OCI-LY7 (cell line): ENCODE measurements around the gene HBG2. TPM values are rescaled to one million over a fixed set of nuclear protein-coding genes. Genes with fewer than 3 reads are reported as not detected.
"Not testable (repeated sequence)": the region's sequence is repeated elsewhere in the genome, so short reads cannot be mapped to it uniquely, and the experiment has no call there.

Experiments
- BruUV-seq: library from RNA; stranded (reverse); fragments of 400-500 nt; replicated peaks from 2 replicates; lab custom pipeline; 2021; lab: Mats Ljungman, UMichigan
- CTCF ChIA-PET: fragments of 300-600 bp; sonication (Branson Sonifier 250); formaldehyde crosslinking; loops from one replicate; lab custom pipeline; 2022; ENCODE audit warnings: antibody characterized with exemption; ENCODE audit not compliant: unreplicated experiment; lab: Charles Lee
- POLR2A ChIA-PET: fragments of 300-600 bp; sonication (Branson Sonifier 250); formaldehyde crosslinking; loops from one replicate; lab custom pipeline; 2022; ENCODE audit warnings: antibody characterized with exemption; lab: Charles Lee
- DNase-seq: peaks from one replicate; pipeline ENCODE4 v3.0.0-alpha.2; 2015; ENCODE audit warnings: low spot score
- H2AFZ ChIP-seq: fragments of 200-600 bp; sonication (generic), shearing (Covaris generic); 2 replicates; pipeline ENCODE4 v1.6.1; 2014; ENCODE audit warnings: mild to moderate bottlenecking, antibody characterized with exemption, low read length, moderate library complexity
- H3K27ac ChIP-seq: fragments of 200-600 bp; sonication (generic); 2 replicates; pipeline ENCODE4 v1.5.1; 2014; ENCODE audit warnings: mixed run types, low read depth, mild to moderate bottlenecking, moderate library complexity, low read length, inconsistent platforms; ENCODE audit not compliant: poor library complexity, severe bottlenecking
- H3K36me3 ChIP-seq: fragments of 200-600 bp; sonication (generic); 2 replicates; pipeline ENCODE4 v1.6.1; 2014; ENCODE audit warnings: mild to moderate bottlenecking, antibody characterized with exemption, low read length, moderate library complexity, mixed read lengths; ENCODE audit not compliant: insufficient read depth
- H3K4me1 ChIP-seq: fragments of 200-600 bp; sonication (generic); 2 replicates; pipeline ENCODE4 v1.5.1; 2014; ENCODE audit warnings: mild to moderate bottlenecking, low read length; ENCODE audit not compliant: insufficient read depth, poor library complexity, severe bottlenecking
- H3K4me2 ChIP-seq: fragments of 200-600 bp; sonication (generic); 2 replicates; pipeline ENCODE4 v1.6.1; 2014; ENCODE audit warnings: mild to moderate bottlenecking, low read length
- H3K4me3 ChIP-seq: fragments of 200-600 bp; sonication (generic); 2 replicates; pipeline ENCODE4 v1.5.1; 2014; ENCODE audit warnings: mild to moderate bottlenecking, low read depth, low read length; ENCODE audit not compliant: poor library complexity, severe bottlenecking
- H3K79me2 ChIP-seq: fragments of 200-600 bp; sonication (generic); 2 replicates; pipeline ENCODE4 v1.6.1; 2016; ENCODE audit warnings: low read depth, mild to moderate bottlenecking, low read length, moderate library complexity, mixed read lengths; ENCODE audit not compliant: insufficient read depth
- H3K9me2 ChIP-seq: fragments of 200-600 bp; sonication (generic); 2 replicates; pipeline ENCODE4 v1.6.1; 2016; ENCODE audit warnings: mild to moderate bottlenecking, low read length, mixed read lengths; ENCODE audit not compliant: insufficient read depth
- H3K9me3 ChIP-seq: fragments of 200-600 bp; sonication (generic); 2 replicates; pipeline ENCODE4 v1.6.1; 2014; ENCODE audit warnings: mild to moderate bottlenecking, mixed run types, low read length, mixed read lengths
- H4K20me1 ChIP-seq: fragments of 200-600 bp; sonication (generic); 2 replicates; pipeline ENCODE4 v1.6.1; 2014; ENCODE audit warnings: mild to moderate bottlenecking, antibody characterized with exemption, low read length, moderate library complexity, mixed read lengths; ENCODE audit not compliant: insufficient read depth
- EZH2phosphoT487 ChIP-seq: fragments of 200-600 bp; sonication (generic); IDR thresholded peaks from 2 replicates; pipeline ENCODE4 v1.6.1; 2018; ENCODE audit warnings: low read depth, borderline replicate concordance, mild to moderate bottlenecking, mixed run types, antibody characterized with exemption, low read length, moderate library complexity, mixed read lengths
- intact Hi-C: fragments of 100-400 bp; cut with micrococcal nuclease; formaldehyde crosslinking; loops from one replicate; pipeline ENCODE4 v1.10.0; 2022; ENCODE audit not compliant: unreplicated experiment
- total RNA-seq, 2 experiments: library from RNA; depleted of rRNA in 1 of 2; stranded (reverse); fragments of >200 nt in 1 of 2; shearing (Covaris generic) in 1 of 2; gene quantifications; 2 replicates each; pipeline ENCODE4 v1.2.3, GENCODE V29; 2014 to 2022
- TF ChIP-seq, protein P1 (sequence below): fragments of 200-600 bp; sonication (generic); conservative IDR thresholded peaks from 2 replicates; pipeline ENCODE4 v1.5.1; 2014; ENCODE audit warnings: mild to moderate bottlenecking, antibody characterized with exemption, low read length, moderate library complexity, mixed read lengths

The HBG2 gene
- total RNA-seq, 2 experiments from 2014 or later, result not detected

DNA sequence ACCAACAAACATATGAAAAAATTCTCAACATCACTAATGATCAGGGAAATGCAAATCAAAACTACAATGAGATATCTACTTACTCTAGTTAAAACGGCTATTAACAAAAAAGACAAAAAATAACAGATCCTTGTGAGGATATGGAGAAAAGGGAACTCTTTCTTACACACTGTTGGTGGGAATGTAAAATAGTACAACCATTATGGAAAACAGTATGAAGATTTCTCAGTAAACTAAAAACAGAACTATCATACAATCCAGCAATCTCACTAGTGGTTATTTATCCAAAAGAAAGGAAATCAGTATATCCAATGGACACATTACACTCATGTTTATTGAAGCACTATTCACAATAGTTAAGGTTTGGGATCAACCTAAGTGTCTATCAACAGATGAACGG, 11.3 kb upstream of the HBG2 start:
- TF ChIP-seq, protein P1, sequence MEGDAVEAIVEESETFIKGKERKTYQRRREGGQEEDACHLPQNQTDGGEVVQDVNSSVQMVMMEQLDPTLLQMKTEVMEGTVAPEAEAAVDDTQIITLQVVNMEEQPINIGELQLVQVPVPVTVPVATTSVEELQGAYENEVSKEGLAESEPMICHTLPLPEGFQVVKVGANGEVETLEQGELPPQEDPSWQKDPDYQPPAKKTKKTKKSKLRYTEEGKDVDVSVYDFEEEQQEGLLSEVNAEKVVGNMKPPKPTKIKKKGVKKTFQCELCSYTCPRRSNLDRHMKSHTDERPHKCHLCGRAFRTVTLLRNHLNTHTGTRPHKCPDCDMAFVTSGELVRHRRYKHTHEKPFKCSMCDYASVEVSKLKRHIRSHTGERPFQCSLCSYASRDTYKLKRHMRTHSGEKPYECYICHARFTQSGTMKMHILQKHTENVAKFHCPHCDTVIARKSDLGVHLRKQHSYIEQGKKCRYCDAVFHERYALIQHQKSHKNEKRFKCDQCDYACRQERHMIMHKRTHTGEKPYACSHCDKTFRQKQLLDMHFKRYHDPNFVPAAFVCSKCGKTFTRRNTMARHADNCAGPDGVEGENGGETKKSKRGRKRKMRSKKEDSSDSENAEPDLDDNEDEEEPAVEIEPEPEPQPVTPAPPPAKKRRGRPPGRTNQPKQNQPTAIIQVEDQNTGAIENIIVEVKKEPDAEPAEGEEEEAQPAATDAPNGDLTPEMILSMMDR, result no peak
- no peak for TF ChIP-seq EZH2phosphoT487
- H3K9me3 ChIP-seq, result no peaks in the 10 kb centered on the region
- no peaks in the 10 kb centered on the region for H3K36me3 ChIP-seq
- H4K20me1 ChIP-seq, result no peaks in the 10 kb centered on the region
- H3K9me2 ChIP-seq, result no peaks in the 10 kb centered on the region
- H3K79me2 ChIP-seq, result no peaks in the 10 kb centered on the region
- no peak overlapping the region for H3K27ac ChIP-seq
- POLR2A ChIA-PET, result no interaction called here
- no peak for DNase-seq
- BruUV-seq, result no TSS peak
- intact Hi-C loops, result no loop called here
- no peak overlapping the region for H3K4me3 ChIP-seq
- CTCF ChIA-PET, result no interaction called here
- H3K4me2 ChIP-seq, result no peak overlapping the region
- H3K4me1 ChIP-seq, result no peaks in the 10 kb centered on the region
- H2AFZ ChIP-seq, result no peak overlapping the region

DNA sequence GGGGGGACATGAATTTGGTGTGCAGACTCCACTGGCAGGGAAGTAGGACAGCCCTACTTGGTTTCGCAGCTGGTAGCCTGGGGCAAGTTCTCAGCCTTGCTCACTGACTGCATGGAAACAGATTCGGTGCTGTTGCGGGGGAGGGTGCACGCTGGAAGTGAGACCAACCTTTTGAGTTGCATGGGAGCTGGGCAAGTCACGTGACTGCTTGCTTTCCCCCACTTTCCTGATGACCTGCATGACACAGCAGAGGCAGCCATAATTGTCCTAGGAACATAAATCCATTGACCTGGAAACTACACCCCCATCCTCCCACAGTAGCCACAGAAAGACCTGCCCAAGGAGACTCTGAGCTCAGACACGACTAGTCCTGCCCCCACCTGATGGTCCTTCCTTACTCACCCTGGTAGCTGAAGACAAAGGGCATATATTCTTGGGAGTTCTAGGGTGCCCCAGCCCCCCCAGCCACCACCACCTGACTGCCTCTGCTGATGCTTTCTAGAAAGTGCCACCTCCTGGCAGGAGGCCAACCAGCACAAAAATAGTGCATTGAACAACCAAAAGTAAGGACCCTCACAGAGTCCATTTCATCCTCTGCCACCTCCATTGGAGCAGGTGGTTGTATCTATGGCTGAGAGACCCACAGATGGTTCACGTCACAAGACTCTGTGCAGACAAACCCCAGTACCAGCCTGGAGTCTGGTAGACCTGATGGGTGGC, 4.1 kb upstream of the HBG2 start:
- no TSS peak for BruUV-seq
- H3K4me1 ChIP-seq, result no peaks in the 10 kb centered on the region
- no peaks in the 10 kb centered on the region for H4K20me1 ChIP-seq
- no peak overlapping the region for H3K4me3 ChIP-seq
- no peaks in the 10 kb centered on the region for H3K9me3 ChIP-seq
- ChIA-PET POLR2A (no interaction called here), CTCF (no interaction called here)
- no peak overlapping the region for H2AFZ ChIP-seq
- DNase-seq, result no peak
- no peak overlapping the region for H3K27ac ChIP-seq
- no peak overlapping the region for H3K4me2 ChIP-seq
- no peak for TF ChIP-seq EZH2phosphoT487
- TF ChIP-seq, protein P1, result no peak
- H3K36me3 ChIP-seq, result no peaks in the 10 kb centered on the region
- no peaks in the 10 kb centered on the region for H3K79me2 ChIP-seq
- no peaks in the 10 kb centered on the region for H3K9me2 ChIP-seq
- intact Hi-C loops, result no loop called here

DNA sequence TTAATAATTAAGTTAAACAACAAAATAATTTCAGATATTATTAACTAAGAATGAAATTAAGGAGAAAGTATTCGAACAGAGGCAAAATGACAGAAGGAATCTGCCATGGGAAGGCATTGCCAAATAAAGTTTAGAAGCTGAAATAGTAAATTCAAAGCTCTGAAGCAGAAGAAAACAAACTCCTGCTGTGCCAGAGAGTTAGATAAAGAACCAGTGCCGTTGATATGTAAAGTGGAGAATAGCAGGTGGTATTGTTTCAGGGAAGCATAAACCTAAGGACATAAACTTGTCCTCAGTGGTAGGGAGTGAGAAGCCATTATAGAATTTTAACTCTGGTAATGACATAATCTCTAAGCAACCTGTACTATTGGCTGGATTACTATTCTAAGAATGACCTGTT, 2.7 kb upstream of the HBG2 start:
- no TSS peak for BruUV-seq
- Histone ChIP-seq H2AFZ (no peak overlapping the region), H3K4me1 (no peaks in the 10 kb centered on the region), H3K79me2 (no peaks in the 10 kb centered on the region), H3K4me2 (no peak overlapping the region), H4K20me1 (no peaks in the 10 kb centered on the region), H3K9me3 (no peaks in the 10 kb centered on the region), H3K9me2 (no peaks in the 10 kb centered on the region), H3K4me3 (no peak overlapping the region), H3K36me3 (no peaks in the 10 kb centered on the region), H3K27ac (no peak overlapping the region)
- no peak for TF ChIP-seq EZH2phosphoT487
- TF ChIP-seq, protein P1, result no peak
- no peak for DNase-seq
- CTCF ChIA-PET, result no interaction called here
- intact Hi-C loops, result no loop called here
- POLR2A ChIA-PET, result no interaction called here

DNA sequence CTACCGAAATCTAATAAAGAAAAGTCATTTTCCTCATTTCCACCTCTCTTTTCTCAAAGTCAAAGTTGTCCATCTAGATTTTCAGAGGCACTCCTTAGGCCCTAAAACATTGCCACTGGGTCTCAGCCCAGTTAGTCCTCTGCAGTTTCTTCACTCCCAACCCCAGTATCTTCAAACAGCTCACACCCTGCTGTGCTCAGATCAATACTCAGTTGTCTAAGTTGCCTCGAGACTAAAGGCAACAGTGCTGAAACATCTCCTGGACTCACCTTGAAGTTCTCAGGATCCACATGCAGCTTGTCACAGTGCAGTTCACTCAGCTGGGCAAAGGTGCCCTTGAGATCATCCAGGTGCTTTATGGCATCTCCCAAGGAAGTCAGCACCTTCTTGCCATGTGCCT, 558 bp downstream of the HBG2 start:
- H2AFZ ChIP-seq, DNase-seq, H3K9me3 ChIP-seq, H3K9me2 ChIP-seq, H3K79me2 ChIP-seq, CTCF ChIA-PET, BruUV-seq, intact Hi-C loops, H3K4me3 ChIP-seq, H3K36me3 ChIP-seq, POLR2A ChIA-PET, H3K4me1 ChIP-seq, H3K4me2 ChIP-seq, H3K27ac ChIP-seq, H4K20me1 ChIP-seq: not testable (repeated sequence)
